ENCODE results near the gene GRK3. TPM values are rescaled to one million over a fixed set of nuclear protein-coding genes. Genes with fewer than 3 reads are reported as not detected.
"Not testable (repeated sequence)": the region's sequence is repeated elsewhere in the genome, so short reads cannot be mapped to it uniquely, and the experiment has no call there.

The GRK3 gene
- total RNA-seq, 1 donor from 2014 or later = 4.0 TPM

- DNase-seq (ENCODE audit: missing footprints); intact Hi-C loops (cut with DNase I); ATAC-seq: not testable (repeated sequence)
These were observed 40.7 kb downstream of the GRK3 start for GRCh38 chr22:25605146-25605545.

GRCh38 chr22:25605565-25605964 is 41.1 kb downstream of the GRK3 start:
- ATAC-seq; intact Hi-C loops (cut with DNase I); DNase-seq (ENCODE audit: missing footprints): not testable (repeated sequence)

- ATAC-seq; DNase-seq (ENCODE audit: missing footprints); intact Hi-C loops (cut with DNase I): not testable (repeated sequence)
These were observed 46.8 kb downstream of the GRK3 start for GRCh38 chr22:25611284-25611683.

GRCh38 chr22:25613131-25613530 is 48.7 kb downstream of the GRK3 start:
- DNase-seq (ENCODE audit: missing footprints); ATAC-seq; intact Hi-C loops (cut with DNase I): not testable (repeated sequence)

- ATAC-seq; DNase-seq (ENCODE audit: missing footprints); intact Hi-C loops (cut with DNase I): not testable (repeated sequence)
These were observed 49.1 kb downstream of the GRK3 start for GRCh38 chr22:25613558-25613957.

- ATAC-seq; DNase-seq (ENCODE audit: missing footprints); intact Hi-C loops (cut with DNase I): not testable (repeated sequence)
These were observed 50.3 kb downstream of the GRK3 start for GRCh38 chr22:25614791-25615190.

- DNase-seq (ENCODE audit: missing footprints) (no peak), ATAC-seq (no peak)
- intact Hi-C loops (cut with DNase I) = no loop called here
These were observed 57.5 kb downstream of the GRK3 start for GRCh38 chr22:25621986-25622385.

- no peak for ATAC-seq
These were observed 58.8 kb downstream of the GRK3 start for GRCh38 chr22:25623310-25623734.

GRCh38 chr22:25623851-25624250 is 59.4 kb downstream of the GRK3 start:
- ATAC-seq = no peak
- intact Hi-C loops (cut with DNase I) = no loop called here

More at GRCh38 chr22:25623310-25623734, 58.8 kb downstream of the GRK3 start:
- intact Hi-C loops (cut with DNase I) = no loop called here
- no peak for DNase-seq (ENCODE audit: missing footprints)

GRCh38 chr22:25624476-25624875 is 60.0 kb downstream of the GRK3 start:
- DNase-seq (ENCODE audit: missing footprints) (no peak), ATAC-seq (no peak)
- intact Hi-C loops (cut with DNase I) = no loop called here

More at GRCh38 chr22:25623851-25624250, 59.4 kb downstream of the GRK3 start:
- DNase-seq (ENCODE audit: missing footprints) = no peak

GRCh38 chr22:25625747-25626623 is 61.5 kb downstream of the GRK3 start:
- DNase-seq (ENCODE audit: missing footprints); intact Hi-C loops (cut with DNase I); ATAC-seq: not testable (repeated sequence)

GRCh38 chr22:25626624-25626990 is 62.1 kb downstream of the GRK3 start:
- ATAC-seq (no peak), DNase-seq (ENCODE audit: missing footprints) (no peak)
- intact Hi-C loops (cut with DNase I) = no loop called here

- DNase-seq (ENCODE audit: missing footprints) = no peak
These were observed 62.9 kb downstream of the GRK3 start for GRCh38 chr22:25627271-25627852.

GRCh38 chr22:25628494-25628893 is 64.0 kb downstream of the GRK3 start:
- DNase-seq (ENCODE audit: missing footprints) (no peak), ATAC-seq (no peak)
- intact Hi-C loops (cut with DNase I) = no loop called here

More at GRCh38 chr22:25627271-25627852, 62.9 kb downstream of the GRK3 start:
- intact Hi-C loops (cut with DNase I) = no loop called here
- no peak for ATAC-seq

- ATAC-seq = no peak
- no peak for DNase-seq (ENCODE audit: missing footprints)
- intact Hi-C loops (cut with DNase I) = no loop called here
These were observed 65.1 kb downstream of the GRK3 start for GRCh38 chr22:25629613-25630012.

GRCh38 chr22:25630447-25630846 is 66.0 kb downstream of the GRK3 start:
- DNase-seq (ENCODE audit: missing footprints) = no peak
- no peak for ATAC-seq
- intact Hi-C loops (cut with DNase I) = no loop called here

- intact Hi-C loops (cut with DNase I) = no loop called here
- ATAC-seq (no peak), DNase-seq (ENCODE audit: missing footprints) (no peak)
These were observed 71.8 kb downstream of the GRK3 start for GRCh38 chr22:25636323-25636722.

- DNase-seq (ENCODE audit: missing footprints) (no peak), ATAC-seq (no peak)
- intact Hi-C loops (cut with DNase I) = no loop called here
These were observed 72.6 kb downstream of the GRK3 start for GRCh38 chr22:25637032-25637431.

- intact Hi-C loops (cut with DNase I) = no loop called here
- no peak for ATAC-seq
These were observed 73.2 kb downstream of the GRK3 start for GRCh38 chr22:25637672-25638071.

GRCh38 chr22:25638638-25639037 is 74.2 kb downstream of the GRK3 start:
- DNase-seq (ENCODE audit: missing footprints) (no peak), ATAC-seq (no peak)
- intact Hi-C loops (cut with DNase I) = no loop called here

More at GRCh38 chr22:25637672-25638071, 73.2 kb downstream of the GRK3 start:
- no peak for DNase-seq (ENCODE audit: missing footprints)

Measured in Right ventricle myocardium inferior (tissue), 1 donor.